GM12891 (cell line): ENCODE measurements around the gene ADPRM.
A peak's percentile ranks its signal among the peaks of the same experiment; 100 is the strongest.

Experiments used
- DNase-seq: peaks from one replicate; pipeline ENCODE4 v3.0.0; 2011; ENCODE audit warnings: low spot score; ENCODE audit not compliant: insufficient read length
- FAIRE-seq: peaks from 2 replicates; lab custom pipeline; 2011; peaks lifted over from hg19 to GRCh38; lab: Jason Lieb, UNC
- PAX5 ChIP-seq: IDR thresholded peaks from 2 replicates; pipeline ENCODE4 v1.6.1; 2011; ENCODE audit warnings: low read length, moderate library complexity, mild to moderate bottlenecking; ENCODE audit not compliant: insufficient read depth, severe bottlenecking
- POLR2A ChIP-seq: IDR thresholded peaks from 2 replicates; pipeline ENCODE4 v1.6.1; 2011; ENCODE audit warnings: low read depth, low read length, control low read depth
- POLR2AphosphoS5 ChIP-seq: IDR thresholded peaks from 2 replicates; pipeline ENCODE4 v1.6.1; 2011; ENCODE audit warnings: low read depth, low read length, control low read depth
- POU2F2 ChIP-seq: IDR thresholded peaks from 2 replicates; pipeline ENCODE4 v1.6.1; 2011; ENCODE audit warnings: low read depth, mild to moderate bottlenecking, control low read depth, low read length, moderate library complexity
- SPI1 ChIP-seq: IDR thresholded peaks from 2 replicates; pipeline ENCODE4 v1.6.1; 2011; ENCODE audit warnings: low read depth, low read length, control low read depth
- TAF1 ChIP-seq: IDR thresholded peaks from 2 replicates; pipeline ENCODE4 v1.6.1; 2011; ENCODE audit warnings: low read depth, low read length, control low read depth

Gene ADPRM

DNA sequence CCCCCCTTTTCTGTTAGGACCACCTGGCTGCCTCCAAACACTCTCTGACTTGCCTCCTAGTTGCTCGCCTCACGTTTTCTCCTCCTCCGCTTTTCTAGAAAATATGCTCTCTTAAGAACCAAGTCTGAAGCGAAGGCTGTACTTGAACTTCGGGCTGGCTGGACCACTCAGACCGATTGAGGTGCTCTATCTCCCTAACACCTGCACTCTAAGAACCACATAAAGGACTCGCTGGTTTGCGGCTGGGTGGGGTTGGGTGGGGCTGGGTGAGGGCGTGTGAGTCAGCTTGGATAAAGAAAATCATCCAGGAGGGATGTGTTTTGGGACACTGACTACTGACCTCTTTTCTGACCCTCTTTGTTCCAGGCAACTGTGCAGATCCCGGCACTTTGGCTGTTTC lies 55.3 kb downstream of the ADPRM start:
- FAIRE-seq (no peak), DNase-seq (no peak)
- TF ChIP-seq SPI1 (no peak), POLR2A (no peak), PAX5 (no peak), POLR2AphosphoS5 (no peak), TAF1 (no peak), POU2F2 (no peak)

DNA sequence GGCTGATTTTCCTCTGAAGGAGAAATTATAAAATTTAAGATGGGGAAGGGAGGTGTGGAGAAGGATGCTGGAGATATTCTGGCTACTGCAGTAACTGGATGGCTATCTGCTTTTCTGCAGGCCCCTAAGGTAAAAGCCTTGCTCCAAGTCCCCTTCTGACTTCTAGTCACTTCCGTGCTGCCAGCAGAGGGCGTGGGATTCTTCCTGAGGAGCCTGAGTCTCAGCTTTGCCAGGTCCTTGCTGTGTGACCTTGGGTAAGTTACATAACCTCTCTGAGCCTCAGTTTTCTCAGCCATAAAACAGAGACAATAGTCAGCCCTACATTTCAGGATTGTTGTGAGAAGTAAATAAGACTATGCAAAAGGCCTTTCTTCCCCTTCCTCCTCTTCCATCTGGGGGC lies 56.7 kb downstream of the ADPRM start:
- peak; percentile 29 for DNase-seq
- TF ChIP-seq TAF1 (no peak), POLR2A (no peak), SPI1 (no peak), POU2F2 (no peak), PAX5 (no peak), POLR2AphosphoS5 (no peak)
- FAIRE-seq, result no peak

- TF ChIP-seq SPI1, result no peak
- TF ChIP-seq POU2F2, result no peak
- TF ChIP-seq POLR2A, result no peak
- DNase-seq, result no peak
- FAIRE-seq, result no peak
Observed at GRCh38 chr17:10754861-10755591, 57.6 kb downstream of the ADPRM start.

- no peak for TF ChIP-seq POU2F2
- no peak for TF ChIP-seq POLR2AphosphoS5
- TF ChIP-seq TAF1, result no peak
- no peak for TF ChIP-seq POLR2A
- TF ChIP-seq PAX5, result no peak
- no peak for TF ChIP-seq SPI1
- FAIRE-seq, result no peak
Observed at GRCh38 chr17:10755592-10756127, 58.3 kb downstream of the ADPRM start.

GRCh38 chr17:10756185-10756584 lies 58.8 kb downstream of the ADPRM start:
- no peak for FAIRE-seq
- no peak for TF ChIP-seq POLR2AphosphoS5
- TF ChIP-seq POLR2A, result no peak
- TF ChIP-seq PAX5, result no peak
- TF ChIP-seq POU2F2, result no peak
- TF ChIP-seq TAF1, result no peak
- no peak for TF ChIP-seq SPI1

More at GRCh38 chr17:10755592-10756127, 58.3 kb downstream of the ADPRM start:
- no peak for DNase-seq

DNA sequence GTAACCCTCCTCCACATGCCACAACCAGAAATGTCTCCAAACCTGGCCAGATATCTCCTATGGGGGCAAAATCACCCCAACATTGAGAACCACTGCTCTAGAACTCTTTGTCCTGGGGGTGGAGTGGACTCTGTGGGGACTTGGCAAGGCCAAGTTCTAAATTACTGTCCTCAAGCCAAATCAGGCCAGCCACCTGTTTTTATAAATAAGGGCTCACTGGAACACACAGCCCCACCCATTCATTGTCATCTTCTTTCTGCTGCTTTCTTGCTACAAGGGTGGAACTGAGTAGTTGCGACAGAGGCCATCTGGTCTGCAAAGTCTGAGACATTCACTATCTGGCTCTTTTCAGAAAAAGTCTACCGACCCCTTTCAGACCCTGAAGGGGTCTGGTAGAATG lies 59.2 kb downstream of the ADPRM start:
- TF ChIP-seq POLR2A, result no peak
- no peak for TF ChIP-seq PAX5
- no peak for TF ChIP-seq POU2F2
- no peak for TF ChIP-seq TAF1
- TF ChIP-seq SPI1, result no peak
- TF ChIP-seq POLR2AphosphoS5, result no peak
- DNase-seq (no peak), FAIRE-seq (no peak)

More at GRCh38 chr17:10756185-10756584, 58.8 kb downstream of the ADPRM start:
- no peak for DNase-seq

- TF ChIP-seq PAX5, result no peak
- TF ChIP-seq POLR2A, result no peak
- no peak for TF ChIP-seq SPI1
- no peak for TF ChIP-seq TAF1
- TF ChIP-seq POLR2AphosphoS5, result no peak
- no peak for TF ChIP-seq POU2F2
- no peak for FAIRE-seq
Observed at GRCh38 chr17:10757067-10757466, 59.7 kb downstream of the ADPRM start.

GRCh38 chr17:10757647-10758046 lies 60.3 kb downstream of the ADPRM start:
- DNase-seq (no peak), FAIRE-seq (no peak)
- TF ChIP-seq SPI1 (no peak), PAX5 (no peak), POU2F2 (no peak), POLR2AphosphoS5 (no peak), TAF1 (no peak), POLR2A (no peak)

More at GRCh38 chr17:10757067-10757466, 59.7 kb downstream of the ADPRM start:
- DNase-seq, result no peak

DNA sequence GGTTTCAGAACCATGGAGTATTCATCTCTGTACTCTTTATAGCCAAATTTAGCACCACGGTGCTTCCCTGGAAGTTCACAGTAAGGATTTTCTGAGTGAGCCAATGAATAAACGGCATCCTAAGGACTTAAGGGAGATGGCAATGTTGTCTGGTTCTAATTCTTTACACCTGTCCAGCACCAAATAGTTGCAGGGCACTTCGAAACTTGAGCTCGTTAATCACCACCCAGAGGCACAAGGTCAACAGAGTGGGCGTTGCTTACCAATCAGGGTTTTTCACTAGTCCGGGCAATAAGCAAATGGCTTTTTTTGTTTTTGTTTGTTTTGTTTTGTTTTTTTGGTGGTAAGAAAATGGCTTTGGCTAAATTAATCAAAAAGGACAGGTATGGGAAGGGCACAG lies 60.7 kb downstream of the ADPRM start:
- DNase-seq (no peak), FAIRE-seq (no peak)
- TF ChIP-seq TAF1, result no peak
- TF ChIP-seq PAX5, result no peak
- no peak for TF ChIP-seq POU2F2
- no peak for TF ChIP-seq SPI1
- no peak for TF ChIP-seq POLR2AphosphoS5
- no peak for TF ChIP-seq POLR2A
